GM19035 (cell line): ENCODE data around the gene ELMO1.

Experiments used
- ATAC-seq: cut with Tn5 transposase; IDR thresholded peaks from one replicate; pipeline ENCODE4 v1.9.1; 2021; ENCODE audit not compliant: unreplicated experiment

ELMO1 gene

DNA sequence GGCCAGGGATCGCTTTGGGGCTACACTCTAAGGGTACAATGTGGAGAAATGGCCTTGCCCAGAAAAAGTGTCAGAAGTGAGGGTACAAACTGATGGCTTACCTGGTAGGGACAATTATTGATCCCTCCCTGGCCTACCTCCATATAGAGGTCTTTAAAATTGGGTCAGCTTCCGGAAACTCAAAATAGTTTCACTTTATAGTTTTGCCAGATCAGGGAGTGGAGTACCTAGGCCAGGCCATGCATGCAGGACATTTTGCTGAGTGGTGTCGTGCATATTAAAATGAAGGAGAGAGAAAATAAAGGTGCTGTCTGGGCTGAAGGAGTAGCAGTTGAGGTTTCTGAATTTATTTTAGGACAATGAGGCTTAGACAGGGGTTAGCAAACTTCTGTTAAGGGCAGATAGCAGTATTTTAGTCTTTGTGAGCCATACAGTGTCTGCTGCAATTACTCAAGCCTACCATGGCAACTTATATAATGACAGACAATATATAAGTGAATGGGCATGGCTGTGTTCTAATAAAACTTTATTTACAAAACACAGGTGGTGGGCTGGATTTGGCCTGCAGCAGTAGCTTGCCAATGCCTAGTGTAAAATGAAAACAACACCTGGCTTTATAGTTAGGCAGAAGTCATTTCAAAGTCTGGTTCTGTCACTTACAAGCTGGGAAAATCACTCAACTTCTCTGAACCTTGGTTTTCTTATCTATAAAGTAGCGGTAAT is 547.5 kb downstream of the ELMO1 start:
- no peak for ATAC-seq

- ATAC-seq = no peak
Measured at GRCh38 chr7:36898186-36898585, 550.5 kb downstream of the ELMO1 start.

- no peak for ATAC-seq
Measured at GRCh38 chr7:36896956-36897590, 551.6 kb downstream of the ELMO1 start.

DNA sequence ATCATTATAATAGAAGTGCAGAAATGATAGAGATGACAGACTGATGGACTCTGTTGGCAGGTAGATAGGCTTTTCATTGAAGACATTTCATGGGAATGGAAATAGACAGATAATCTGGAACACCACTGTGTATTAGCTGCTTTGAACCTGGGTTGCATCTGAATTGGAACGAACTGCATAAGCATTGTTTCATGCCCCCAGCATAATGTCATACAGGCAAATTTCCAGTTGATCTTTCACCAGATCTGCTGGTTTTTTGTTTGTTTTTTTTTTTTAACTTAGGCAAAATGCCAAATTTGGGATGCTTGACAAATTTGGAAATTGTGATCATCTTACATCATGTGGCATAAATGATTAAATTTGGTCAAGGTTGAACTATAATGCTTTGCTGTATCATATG is 552.2 kb downstream of the ELMO1 start:
- no peak for ATAC-seq

DNA sequence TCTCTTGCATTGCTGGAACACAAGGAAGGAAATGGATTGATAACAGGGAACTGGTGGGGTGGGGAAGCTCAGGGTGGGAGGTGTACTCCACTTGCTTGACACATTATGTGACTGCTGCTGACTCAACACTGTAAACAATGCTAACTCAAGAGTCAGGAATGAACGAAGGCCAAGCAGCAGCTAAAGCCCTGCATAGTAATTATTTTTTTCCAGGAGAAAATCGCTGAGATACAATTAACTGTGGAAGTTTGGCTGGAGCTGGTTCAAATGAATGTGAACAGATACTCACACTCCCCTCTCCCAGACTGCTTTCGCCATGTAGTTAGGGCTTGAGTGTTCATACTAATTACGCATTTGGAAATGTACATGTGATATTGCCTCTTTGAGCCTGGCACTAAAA is 553.5 kb downstream of the ELMO1 start:
- ATAC-seq = no peak

DNA sequence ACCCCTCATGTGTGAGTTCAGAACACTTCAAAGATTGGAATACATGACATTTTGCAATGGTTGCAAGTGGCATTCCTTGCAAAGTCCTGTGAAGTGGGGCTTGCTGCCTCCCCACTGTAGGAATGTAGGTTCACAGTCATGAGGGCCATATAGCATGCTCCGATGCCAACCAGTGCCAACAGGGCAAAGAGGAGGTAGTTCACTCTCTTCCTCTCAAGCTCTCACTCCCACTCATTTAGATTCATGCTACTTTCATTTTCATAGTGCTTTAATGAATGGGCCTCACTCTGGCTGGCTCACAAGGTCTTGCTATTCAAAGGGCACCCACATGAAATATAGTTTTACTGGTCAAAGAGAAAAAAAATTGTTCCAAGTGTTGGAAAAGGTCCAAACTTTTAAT is 554.5 kb downstream of the ELMO1 start:
- no peak for ATAC-seq

DNA sequence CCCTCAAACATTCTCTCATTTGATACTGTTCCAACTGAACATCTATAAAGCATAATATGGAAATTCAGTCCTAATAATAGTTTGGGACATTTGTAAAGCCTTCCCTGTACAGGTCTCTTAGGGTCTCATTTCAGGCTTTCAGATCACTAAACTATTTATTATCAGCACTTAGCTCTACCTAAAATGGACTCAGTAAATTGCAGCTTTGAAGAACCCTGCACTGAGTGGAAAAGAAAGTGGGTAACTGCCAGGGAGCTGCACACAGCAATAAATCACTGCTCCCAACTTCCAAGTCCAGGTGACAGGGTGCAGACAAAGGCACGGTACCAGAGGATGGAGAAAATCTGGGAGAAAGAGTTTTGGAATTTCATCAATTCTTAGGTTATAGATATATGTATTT is 559.5 kb downstream of the ELMO1 start:
- ATAC-seq = no peak

DNA sequence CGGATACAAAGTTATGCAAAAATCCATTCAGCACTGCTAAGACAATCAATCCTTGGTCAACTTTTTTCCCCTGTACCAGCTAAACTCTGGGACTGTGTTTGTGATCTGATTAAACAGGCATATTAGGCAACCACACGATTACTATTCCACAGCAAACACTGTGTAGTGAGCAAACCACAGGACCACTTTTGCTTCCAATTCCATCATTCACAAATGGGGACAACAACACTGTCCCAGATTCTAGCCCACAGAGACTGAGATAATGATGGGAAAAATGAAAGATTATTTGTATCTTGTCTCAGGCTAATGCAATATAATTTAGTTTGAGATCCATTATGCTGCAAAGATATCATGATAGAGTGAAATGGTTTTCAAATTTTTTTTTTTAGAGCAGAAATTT is 560.7 kb downstream of the ELMO1 start:
- no peak for ATAC-seq

- ATAC-seq = no peak
Measured at GRCh38 chr7:36887233-36887632, 561.4 kb downstream of the ELMO1 start.

- no peak for ATAC-seq
Measured at GRCh38 chr7:36884910-36885309, 563.8 kb downstream of the ELMO1 start.

DNA sequence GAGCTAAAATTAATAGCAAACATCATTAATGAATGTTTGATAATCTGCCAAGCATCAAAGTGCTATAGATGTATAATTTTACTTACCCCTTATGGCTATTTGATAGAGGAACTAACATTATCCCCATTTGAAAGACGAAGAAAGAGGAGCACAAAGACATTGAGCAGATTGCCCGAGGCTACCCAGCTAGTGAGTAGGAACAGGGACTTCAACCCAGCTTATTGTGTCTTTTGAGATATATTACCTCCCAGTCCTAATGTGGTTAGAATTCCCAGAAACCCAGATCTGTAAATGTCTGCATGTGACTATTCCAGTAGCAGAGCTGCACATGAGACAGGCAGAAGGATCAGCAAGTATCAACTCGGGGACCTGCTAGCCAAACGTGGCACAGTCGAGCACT is 564.3 kb downstream of the ELMO1 start:
- no peak for ATAC-seq

GRCh38 chr7:36881233-36881874 is 567.3 kb downstream of the ELMO1 start:
- ATAC-seq = no peak

GRCh38 chr7:36880108-36880507 is 568.6 kb downstream of the ELMO1 start:
- no peak for ATAC-seq

- no peak for ATAC-seq
Measured at GRCh38 chr7:36879021-36879420, 569.6 kb downstream of the ELMO1 start.

DNA sequence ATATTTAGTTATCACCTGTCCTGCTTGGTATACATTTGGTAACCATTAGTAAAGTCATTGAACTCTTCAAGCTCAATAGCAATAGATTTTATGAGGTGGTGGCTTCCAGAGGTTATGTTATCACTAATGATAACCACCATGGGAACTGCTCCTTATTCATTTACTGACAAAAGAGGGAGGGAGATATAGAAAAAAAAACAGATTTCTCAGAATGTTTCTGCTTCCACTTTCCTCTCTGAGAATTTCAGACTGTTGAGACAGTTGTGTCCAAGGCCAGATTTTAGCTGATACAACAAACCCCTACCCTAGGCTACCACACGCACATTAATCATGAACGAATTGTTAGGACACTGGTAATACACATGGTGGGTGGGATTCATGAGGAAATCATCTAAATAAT is 570.4 kb downstream of the ELMO1 start:
- ATAC-seq = no peak

- ATAC-seq = no peak
Measured at GRCh38 chr7:36875794-36876193, 572.9 kb downstream of the ELMO1 start.

- no peak for ATAC-seq
Measured at GRCh38 chr7:36874041-36874440, 574.6 kb downstream of the ELMO1 start.

GRCh38 chr7:36871863-36872262 is 576.8 kb downstream of the ELMO1 start:
- no peak for ATAC-seq

DNA sequence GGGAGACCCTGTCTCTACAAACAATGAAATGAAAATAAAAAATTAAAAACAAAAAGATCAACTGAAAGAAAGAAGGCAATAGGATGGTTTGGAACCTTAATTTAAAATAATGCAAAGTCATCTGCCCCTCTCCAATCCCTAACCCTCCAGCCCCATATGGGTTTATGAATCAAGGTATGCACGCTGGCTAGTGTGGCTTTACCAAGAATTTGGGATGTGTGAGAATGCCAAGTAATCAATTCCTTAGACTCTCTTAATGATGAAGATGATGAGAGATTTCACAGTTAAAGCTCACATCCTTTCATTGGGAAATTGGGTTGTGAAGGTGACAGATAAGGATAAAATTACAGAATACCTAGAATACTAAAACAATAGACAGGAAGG is 577.3 kb downstream of the ELMO1 start:
- no peak for ATAC-seq

DNA sequence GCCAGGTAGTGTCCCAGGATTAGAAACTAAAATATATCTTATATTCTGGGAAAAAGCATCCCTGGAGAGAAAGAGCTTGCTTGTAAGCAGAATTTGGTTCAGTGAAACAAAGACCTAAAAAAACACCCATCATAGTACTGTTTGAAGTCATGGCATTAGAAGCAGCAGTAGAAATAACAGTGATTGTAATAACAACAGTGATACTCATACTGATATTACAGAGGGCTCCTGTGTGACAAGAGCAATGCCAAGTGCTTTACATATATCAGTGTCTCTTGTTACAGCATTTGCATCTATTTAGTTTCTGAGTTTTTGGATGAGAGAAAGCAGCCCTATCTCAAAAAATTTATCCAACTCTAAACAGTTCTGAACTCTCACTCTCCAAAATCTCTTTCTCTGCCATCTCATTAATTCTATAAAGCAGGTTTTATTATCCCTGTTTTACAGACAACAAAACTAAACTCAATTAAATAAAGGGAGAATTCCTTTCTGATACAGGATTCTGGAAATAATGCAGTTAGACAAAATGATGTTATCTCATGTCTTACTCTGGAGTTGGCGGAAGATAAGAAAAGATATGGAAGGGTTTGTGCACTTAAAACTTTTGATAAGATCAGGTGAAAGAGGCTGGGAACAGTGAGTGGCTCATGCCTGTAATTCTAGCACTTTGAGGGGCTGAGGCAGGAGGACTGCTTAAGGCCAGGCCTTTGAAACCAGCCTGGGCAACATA is 577.9 kb downstream of the ELMO1 start:
- no peak for ATAC-seq

GRCh38 chr7:36868727-36869411 is 579.8 kb downstream of the ELMO1 start:
- no peak for ATAC-seq
